Left ventricle myocardium inferior (tissue), 1 donor: ENCODE data around the gene SHH. TPM values are rescaled to one million over a fixed set of nuclear protein-coding genes. Genes with fewer than 3 reads are reported as not detected.

Experiments
- DNase-seq: peaks from one replicate; pipeline ENCODE4 v3.0.0-alpha.2; 2020
- H3K27ac ChIP-seq: fragments of 200-600 bp; replicated peaks from 2 replicates; pipeline ENCODE4 v1.8.0; 2021
- H3K27me3 ChIP-seq: fragments of 200-600 bp; 2 replicates; pipeline ENCODE4 v1.8.0; 2021; ENCODE audit warnings: low read depth
- H3K36me3 ChIP-seq: fragments of 200-600 bp; 2 replicates; pipeline ENCODE4 v1.8.0; 2021
- H3K4me1 ChIP-seq: fragments of 200-600 bp; 2 replicates; pipeline ENCODE4 v1.8.0; 2021
- H3K4me3 ChIP-seq: fragments of 200-600 bp; 2 replicates; pipeline ENCODE4 v1.8.0; 2021; ENCODE audit warnings: mild to moderate bottlenecking, moderate library complexity
- H3K9me3 ChIP-seq: fragments of 200-600 bp; replicated peaks from 2 replicates; pipeline ENCODE4 v1.8.0; 2021
- intact Hi-C: fragments of 100-400 bp; cut with micrococcal nuclease; formaldehyde crosslinking; loops from one replicate; pipeline ENCODE4 v1.11.0; 2022
- total RNA-seq: library from RNA; stranded (reverse); fragmentation: NEBNext Ultra II Directional; extraction: Animal tissue kit (Norgen Biotek cat#: 25700); gene quantifications from one replicate; pipeline ENCODE4 v1.2.1, GENCODE V29; 2021
- TF ChIP-seq, protein P1 (sequence below): fragments of 200-600 bp; IDR thresholded peaks from 2 replicates; pipeline ENCODE4 v1.8.0; 2021; ENCODE audit warnings: antibody characterized with exemption, mild to moderate bottlenecking, borderline replicate concordance
- donor health status: DM: no; HTN: yes; CAD: no; lungs with severe emphysema.

Gene SHH
- total RNA-seq, 1 donor from 2014 or later = not detected

DNA sequence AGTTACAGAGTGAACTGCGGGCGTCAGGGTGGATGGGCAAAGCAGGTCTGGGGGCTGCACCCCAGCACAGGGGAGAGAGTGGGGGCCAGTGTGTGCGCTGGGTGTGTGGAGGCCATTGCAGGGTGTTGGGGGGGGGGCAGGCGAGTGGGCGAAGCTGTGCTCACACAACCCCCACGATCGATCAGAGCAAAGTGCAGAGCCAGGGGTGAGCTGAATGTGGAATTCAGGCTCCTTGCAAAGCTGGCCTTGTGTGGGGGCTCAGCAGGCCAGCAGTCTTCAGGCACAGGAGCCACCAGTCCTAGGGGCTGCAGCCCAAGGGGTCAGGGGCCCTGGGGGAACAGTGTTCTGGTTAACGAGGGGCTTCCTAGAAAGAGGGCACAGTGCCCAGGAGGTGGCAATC, 862 bp upstream of the SHH start:
- H3K9me3 ChIP-seq = no peaks in the 10 kb centered on the region
- TF ChIP-seq, protein P1, sequence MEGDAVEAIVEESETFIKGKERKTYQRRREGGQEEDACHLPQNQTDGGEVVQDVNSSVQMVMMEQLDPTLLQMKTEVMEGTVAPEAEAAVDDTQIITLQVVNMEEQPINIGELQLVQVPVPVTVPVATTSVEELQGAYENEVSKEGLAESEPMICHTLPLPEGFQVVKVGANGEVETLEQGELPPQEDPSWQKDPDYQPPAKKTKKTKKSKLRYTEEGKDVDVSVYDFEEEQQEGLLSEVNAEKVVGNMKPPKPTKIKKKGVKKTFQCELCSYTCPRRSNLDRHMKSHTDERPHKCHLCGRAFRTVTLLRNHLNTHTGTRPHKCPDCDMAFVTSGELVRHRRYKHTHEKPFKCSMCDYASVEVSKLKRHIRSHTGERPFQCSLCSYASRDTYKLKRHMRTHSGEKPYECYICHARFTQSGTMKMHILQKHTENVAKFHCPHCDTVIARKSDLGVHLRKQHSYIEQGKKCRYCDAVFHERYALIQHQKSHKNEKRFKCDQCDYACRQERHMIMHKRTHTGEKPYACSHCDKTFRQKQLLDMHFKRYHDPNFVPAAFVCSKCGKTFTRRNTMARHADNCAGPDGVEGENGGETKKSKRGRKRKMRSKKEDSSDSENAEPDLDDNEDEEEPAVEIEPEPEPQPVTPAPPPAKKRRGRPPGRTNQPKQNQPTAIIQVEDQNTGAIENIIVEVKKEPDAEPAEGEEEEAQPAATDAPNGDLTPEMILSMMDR = no peak
- no peaks in the 10 kb centered on the region for H3K36me3 ChIP-seq
- no peak for DNase-seq
- intact Hi-C loops = no loop called here
- peaks cover 99% of the 10 kb centered on the region for H3K27me3 ChIP-seq
- H3K27ac ChIP-seq = no peak overlapping the region
- no peak overlapping the region for H3K4me3 ChIP-seq
- H3K4me1 ChIP-seq = peaks cover 34% of the 10 kb centered on the region

DNA sequence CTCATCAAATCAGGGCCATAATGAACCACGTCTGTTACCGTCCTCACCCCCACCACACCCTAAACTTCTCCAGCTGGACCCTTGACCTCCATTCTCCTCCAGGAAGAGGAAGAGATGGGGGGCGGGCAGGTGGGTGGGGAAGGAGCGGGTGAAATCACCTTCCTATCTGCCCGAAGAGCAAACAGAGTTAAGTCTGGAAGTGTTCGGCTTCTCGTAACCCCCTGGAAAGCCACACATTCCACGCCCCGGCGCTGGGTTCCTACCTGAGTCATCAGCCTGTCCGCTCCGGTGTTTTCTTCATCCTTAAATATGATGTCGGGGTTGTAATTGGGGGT, 736 bp downstream of the SHH start:
- intact Hi-C loops = no loop called here
- H3K36me3 ChIP-seq = no peaks in the 10 kb centered on the region

DNA sequence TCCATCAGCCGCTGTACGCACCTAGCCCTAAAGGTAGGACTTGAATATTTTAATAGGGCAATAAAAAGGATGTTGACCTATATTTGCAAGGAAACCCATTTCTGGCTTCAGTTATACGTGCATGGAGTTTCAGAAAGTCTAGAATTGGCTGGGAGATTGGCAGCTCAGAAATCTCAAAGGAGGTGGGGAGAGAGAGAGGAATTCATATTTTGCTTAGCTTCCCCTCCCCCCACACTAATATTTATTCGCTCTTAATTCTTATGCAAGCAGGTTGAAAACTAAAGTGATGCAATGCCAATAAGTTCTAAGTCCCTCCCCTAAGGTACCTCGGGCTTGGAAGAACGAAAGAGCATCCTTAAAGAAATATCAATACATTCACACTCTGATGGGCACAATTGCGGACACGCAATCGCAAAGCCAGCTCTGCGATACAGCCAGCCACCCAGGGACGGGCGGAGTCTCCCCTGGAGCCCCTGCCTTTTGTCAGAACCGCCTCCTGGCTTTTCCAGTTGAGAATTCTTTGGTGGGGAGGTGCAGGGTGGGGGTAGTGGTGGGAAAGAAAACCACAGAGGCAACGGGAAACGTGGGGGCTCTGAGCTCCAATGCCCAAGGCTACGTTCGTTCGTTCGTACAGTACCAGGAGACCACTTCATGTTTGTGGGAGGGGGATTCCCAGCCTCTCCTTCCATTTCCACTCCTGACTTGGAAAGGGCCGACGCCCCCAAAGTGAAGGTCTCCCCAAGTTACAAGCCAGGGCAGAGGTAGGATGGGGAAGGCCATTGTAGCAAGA, 1.3 kb downstream of the SHH start:
- Histone ChIP-seq H3K27ac (no peak overlapping the region), H3K36me3 (no peaks in the 10 kb centered on the region), H3K9me3 (no peaks in the 10 kb centered on the region), H3K4me1 (peaks cover 43% of the 10 kb centered on the region), H3K4me3 (no peak overlapping the region), H3K27me3 (peaks cover 100% of the 10 kb centered on the region)
- intact Hi-C loops = no loop called here
- TF ChIP-seq, protein P1 = no peak
- DNase-seq = no peak

More for the DNA sequence above, 736 bp downstream of the SHH start:
- Histone ChIP-seq H3K4me1 (peaks cover 37% of the 10 kb centered on the region), H3K4me3 (no peak overlapping the region), H3K27ac (no peak overlapping the region), H3K9me3 (no peaks in the 10 kb centered on the region), H3K27me3 (peaks cover 100% of the 10 kb centered on the region)
- no peak for DNase-seq
- TF ChIP-seq, protein P1 = no peak

DNA sequence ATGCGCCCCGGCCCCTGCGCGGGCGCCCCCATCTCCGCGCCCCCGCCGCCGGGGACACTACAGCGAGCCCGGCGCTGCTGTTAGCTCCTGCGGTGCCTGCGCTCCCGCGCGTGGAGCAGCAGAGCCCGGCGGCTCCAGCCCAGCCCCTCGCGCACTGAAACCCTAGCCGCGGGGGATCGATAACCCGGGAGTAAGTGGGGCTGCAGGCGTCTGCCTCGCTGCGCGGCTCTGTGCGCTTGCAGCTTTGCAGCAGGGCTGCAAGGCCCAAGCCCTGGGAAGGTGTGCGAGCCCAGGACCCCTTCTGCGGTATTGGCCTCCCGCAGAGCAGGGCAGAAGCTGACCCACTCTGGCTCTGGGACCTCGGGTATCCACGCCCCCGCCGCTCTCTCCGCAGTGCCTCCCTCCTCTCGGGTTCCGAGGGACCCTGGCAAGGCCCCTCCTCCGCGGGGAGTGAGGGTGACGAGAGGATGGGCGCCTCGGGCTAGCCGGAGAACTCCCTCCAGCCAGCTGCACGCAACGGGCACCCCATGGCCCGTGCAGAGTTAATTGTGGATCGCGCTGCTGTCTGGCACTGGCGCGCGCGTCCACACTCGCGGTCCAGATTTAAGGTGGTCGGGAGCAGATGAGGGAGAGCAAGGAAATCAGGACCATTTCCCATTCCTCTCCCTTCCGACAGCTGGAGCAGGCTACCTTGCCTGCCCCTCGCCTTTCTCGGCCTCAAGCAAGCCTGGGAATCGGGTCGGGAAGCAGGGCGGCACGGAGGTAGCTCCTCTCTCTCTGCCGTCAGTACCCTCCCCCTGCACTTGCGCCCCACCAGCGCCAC, 2.1 kb downstream of the SHH start:
- H3K4me1 ChIP-seq = peaks cover 51% of the 10 kb centered on the region
- DNase-seq = no peak
- H3K9me3 ChIP-seq = no peaks in the 10 kb centered on the region
- peak overlapping the region; percentile 55 for H3K4me3 ChIP-seq
- H3K36me3 ChIP-seq = no peaks in the 10 kb centered on the region
- TF ChIP-seq, protein P1 = no peak
- intact Hi-C loops = loop anchor here (10.0 kb wide), 1 partner anchor 665 kb away; no protein-coding TSS in a partner anchor
- no peak overlapping the region for H3K27ac ChIP-seq
- peaks cover 100% of the 10 kb centered on the region for H3K27me3 ChIP-seq

DNA sequence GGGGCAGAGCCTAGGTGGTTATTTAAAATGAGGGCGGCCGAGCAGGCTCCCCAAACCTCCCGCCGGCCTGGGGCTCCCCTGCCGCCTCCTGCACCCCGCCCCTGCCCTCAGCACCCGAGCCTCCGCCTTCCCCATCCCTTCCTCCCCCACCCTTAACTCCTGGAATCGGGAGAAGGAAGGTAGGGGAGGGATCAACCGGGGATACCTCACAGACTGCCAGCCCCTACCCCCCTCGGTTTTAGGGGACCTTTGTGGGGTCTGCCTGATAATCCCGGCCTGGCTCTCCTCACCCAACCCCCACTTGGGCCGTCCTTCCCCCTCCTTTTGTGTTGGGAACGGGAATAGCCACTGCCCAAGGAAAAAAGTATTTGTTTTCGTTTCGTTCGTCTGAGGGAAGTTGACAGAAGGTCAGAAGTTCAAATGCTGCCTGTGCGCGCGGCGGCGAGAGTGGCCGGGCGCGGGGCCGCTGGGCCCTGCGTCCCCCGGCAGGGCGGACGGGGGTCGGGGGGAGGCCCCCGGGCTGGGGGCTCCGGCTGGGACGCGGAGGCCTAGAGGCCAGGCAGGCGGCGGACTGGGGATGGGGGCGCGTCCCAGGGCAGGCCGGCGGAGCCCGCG, 2.8 kb downstream of the SHH start:
- H3K36me3 ChIP-seq = no peaks in the 10 kb centered on the region
- no peaks in the 10 kb centered on the region for H3K9me3 ChIP-seq
- peaks cover 100% of the 10 kb centered on the region for H3K27me3 ChIP-seq
- peak overlapping the region; percentile 55 for H3K4me3 ChIP-seq
- DNase-seq = no peak
- TF ChIP-seq, protein P1 = no peak
- H3K4me1 ChIP-seq = peaks cover 58% of the 10 kb centered on the region
- no peak overlapping the region for H3K27ac ChIP-seq
- intact Hi-C loops = loop anchor here (10.0 kb wide), 1 partner anchor 665 kb away; no protein-coding TSS in a partner anchor
